HG03135 (cell line): ENCODE data around the gene PARD3B.
"Not testable (repeated sequence)": the region's sequence is repeated elsewhere in the genome, so short reads cannot be mapped to it uniquely, and the experiment has no call there.

Experiments
- ATAC-seq: cut with Tn5 transposase; IDR thresholded peaks from one replicate; pipeline ENCODE4 v1.9.1; 2021; ENCODE audit warnings: mild to moderate bottlenecking, moderate library complexity; ENCODE audit not compliant: unreplicated experiment

The PARD3B gene

GRCh38 chr2:205475416-205475768 lies 930.1 kb downstream of the PARD3B start:
- no peak for ATAC-seq

- ATAC-seq, result no peak
Measured at GRCh38 chr2:205477016-205477705, 931.9 kb downstream of the PARD3B start.

GRCh38 chr2:205481861-205482260 lies 936.6 kb downstream of the PARD3B start:
- no peak for ATAC-seq

- ATAC-seq, result no peak
Measured at GRCh38 chr2:205482399-205483081, 937.3 kb downstream of the PARD3B start.

GRCh38 chr2:205483095-205483494 lies 937.8 kb downstream of the PARD3B start:
- no peak for ATAC-seq

- ATAC-seq, result no peak
Measured at GRCh38 chr2:205484215-205484614, 938.9 kb downstream of the PARD3B start.

GRCh38 chr2:205484764-205485163 lies 939.5 kb downstream of the PARD3B start:
- ATAC-seq, result no peak

GRCh38 chr2:205493528-205493927 lies 948.3 kb downstream of the PARD3B start:
- not testable (repeated sequence) for ATAC-seq

- ATAC-seq, result no peak
Measured at GRCh38 chr2:205494537-205495235, 949.4 kb downstream of the PARD3B start.

GRCh38 chr2:205495819-205496218 lies 950.5 kb downstream of the PARD3B start:
- no peak for ATAC-seq

- no peak for ATAC-seq
Measured at GRCh38 chr2:205496370-205496769, 951.1 kb downstream of the PARD3B start.

GRCh38 chr2:205496772-205497171 lies 951.5 kb downstream of the PARD3B start:
- ATAC-seq, result no peak

GRCh38 chr2:205499006-205499405 lies 953.7 kb downstream of the PARD3B start:
- ATAC-seq, result no peak

GRCh38 chr2:205500065-205500464 lies 954.8 kb downstream of the PARD3B start:
- no peak for ATAC-seq

GRCh38 chr2:205500951-205501350 lies 955.7 kb downstream of the PARD3B start:
- ATAC-seq, result no peak

- no peak for ATAC-seq
Measured at GRCh38 chr2:205501826-205502225, 956.6 kb downstream of the PARD3B start.

GRCh38 chr2:205505371-205505770 lies 960.1 kb downstream of the PARD3B start:
- ATAC-seq, result no peak

GRCh38 chr2:205509655-205510054 lies 964.4 kb downstream of the PARD3B start:
- ATAC-seq, result no peak

- ATAC-seq, result no peak
Measured at GRCh38 chr2:205510345-205510744, 965.1 kb downstream of the PARD3B start.

GRCh38 chr2:205511221-205511620 lies 965.9 kb downstream of the PARD3B start:
- ATAC-seq, result no peak

- no peak for ATAC-seq
Measured at GRCh38 chr2:205511641-205512040, 966.4 kb downstream of the PARD3B start.

GRCh38 chr2:205520311-205520710 lies 975.0 kb downstream of the PARD3B start:
- ATAC-seq, result no peak
